Stimulated activated CD4-positive, alpha-beta T cell treated with anti-CD3 and anti-CD28 coated beads, Interleukin-4, amount 100 ng/mL, for 1 hour (primary cell): Measurements from ENCODE around the gene AMHR2.
"Not testable (repeated sequence)": the region's sequence is repeated elsewhere in the genome, so short reads cannot be mapped to it uniquely, and the experiment has no call there.

Source experiments
- DNase-seq: peaks from one replicate; pipeline ENCODE4 v3.0.0-alpha.2; 2020

The AMHR2 gene

DNA sequence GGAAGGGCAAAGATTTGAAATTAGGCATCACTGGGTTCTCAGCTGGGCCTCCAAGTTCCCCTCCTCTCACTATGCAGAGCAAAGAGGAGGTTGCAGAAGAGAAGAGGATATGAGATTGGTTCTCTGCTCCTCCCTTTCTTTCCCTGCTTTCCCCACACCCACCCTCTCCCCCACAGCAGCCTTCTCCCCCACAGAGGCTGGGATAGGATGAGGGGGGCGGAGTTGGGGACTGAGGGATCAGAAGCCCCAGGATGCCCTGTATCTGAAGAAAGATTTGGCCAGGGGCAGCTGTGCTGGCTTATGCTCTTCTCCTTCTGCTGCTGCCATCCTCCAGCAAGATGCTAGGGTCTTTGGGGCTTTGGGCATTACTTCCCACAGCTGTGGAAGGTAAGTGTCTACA, at the start of gene AMHR2:
Gene AMHR2 (plus strand): TSS at position 259 of the 400 bp plus-strand sequence. CDS start 80 bp downstream, at position 339.
- no peak for DNase-seq

DNA sequence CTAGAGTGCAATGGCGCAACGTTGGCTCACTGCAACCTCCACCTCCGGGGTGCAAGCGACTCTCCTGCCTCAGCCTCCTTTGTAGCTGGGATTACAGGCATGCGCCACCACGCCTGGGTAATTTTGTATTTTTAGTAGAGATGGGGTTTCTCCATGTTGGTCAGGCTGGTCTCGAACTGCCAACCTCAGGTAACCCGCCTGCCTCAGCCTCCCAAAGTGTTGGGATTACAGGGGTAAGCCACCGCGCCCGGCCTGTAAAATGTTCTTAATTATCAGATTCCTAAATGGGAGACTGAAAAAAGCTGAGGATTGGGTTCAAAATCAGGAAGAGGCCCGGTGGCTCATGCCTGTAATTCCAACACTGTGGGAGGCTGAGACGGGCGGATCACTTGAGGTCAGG, 49.4 kb upstream of the AMHR2 start:
- DNase-seq = not testable (repeated sequence)

DNA sequence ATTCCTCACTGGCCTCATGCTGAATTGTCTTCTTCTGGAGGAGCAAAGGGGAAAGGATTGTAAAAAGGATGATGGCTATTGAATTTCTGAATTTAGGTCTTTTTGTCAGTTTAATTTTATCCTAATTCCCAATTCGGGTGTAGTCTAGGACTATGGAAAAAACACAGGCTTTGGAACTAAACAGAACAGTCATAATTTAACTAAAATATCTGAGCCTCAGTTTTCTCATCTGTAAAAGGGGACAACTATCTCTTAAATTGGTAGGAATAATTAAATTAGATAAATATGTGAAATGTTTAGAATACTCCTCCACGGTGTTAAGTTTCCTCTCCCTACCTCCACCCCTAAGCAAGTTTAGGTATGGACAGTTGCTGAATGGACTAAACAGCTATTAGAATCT, 46.9 kb upstream of the AMHR2 start:
- no peak for DNase-seq

DNA sequence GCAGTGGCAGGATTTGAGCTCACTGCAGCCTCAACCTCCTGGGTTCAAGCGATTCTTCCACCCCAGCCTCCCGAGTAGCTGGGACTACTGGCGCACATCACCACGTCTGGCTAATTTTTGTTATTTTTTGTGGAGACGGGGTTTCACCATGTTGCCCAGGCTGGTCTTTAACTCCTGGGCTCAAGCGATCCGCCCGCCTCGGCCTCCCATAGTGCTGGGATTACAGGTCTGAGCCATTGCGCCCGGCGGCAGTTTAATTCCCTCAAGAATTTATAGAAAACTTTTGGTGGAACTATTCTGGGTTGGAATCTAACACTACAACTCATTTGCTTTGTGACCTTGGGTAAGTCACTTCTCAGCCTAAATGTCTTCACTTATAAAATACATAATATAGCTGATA, 45.4 kb upstream of the AMHR2 start:
- no peak for DNase-seq

DNA sequence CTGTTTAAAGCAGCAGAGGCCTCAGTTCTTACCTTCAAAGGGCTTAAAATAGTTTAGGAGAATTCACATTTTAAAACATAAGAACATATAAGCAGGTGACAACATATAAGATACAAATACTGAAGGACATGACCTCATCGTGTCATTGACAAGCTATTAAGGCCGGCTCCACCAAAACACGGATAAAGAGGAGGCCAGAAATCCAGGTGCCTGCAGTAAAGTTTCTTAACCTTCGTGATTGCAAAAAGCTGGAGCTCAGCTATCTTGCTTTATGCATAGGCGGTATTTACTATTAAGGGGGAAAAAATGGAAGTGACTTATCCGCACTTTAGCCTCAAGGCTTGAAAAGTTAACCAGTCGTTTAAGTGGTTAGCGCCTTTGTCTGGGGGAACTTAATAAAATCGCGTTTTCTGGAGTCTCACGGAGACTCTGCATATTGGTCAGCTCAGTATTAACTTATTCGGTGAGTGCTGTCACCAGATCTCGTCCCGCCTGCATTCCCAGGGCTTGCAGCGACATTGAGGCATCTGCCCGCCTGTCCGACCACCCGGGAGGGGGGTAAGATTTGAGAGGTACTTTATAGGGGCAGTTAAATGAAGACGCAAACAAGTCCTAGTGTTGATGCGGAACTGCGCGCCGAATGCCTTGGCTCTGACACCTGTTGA, 44.8 kb upstream of the AMHR2 start:
- DNase-seq = no peak

DNA sequence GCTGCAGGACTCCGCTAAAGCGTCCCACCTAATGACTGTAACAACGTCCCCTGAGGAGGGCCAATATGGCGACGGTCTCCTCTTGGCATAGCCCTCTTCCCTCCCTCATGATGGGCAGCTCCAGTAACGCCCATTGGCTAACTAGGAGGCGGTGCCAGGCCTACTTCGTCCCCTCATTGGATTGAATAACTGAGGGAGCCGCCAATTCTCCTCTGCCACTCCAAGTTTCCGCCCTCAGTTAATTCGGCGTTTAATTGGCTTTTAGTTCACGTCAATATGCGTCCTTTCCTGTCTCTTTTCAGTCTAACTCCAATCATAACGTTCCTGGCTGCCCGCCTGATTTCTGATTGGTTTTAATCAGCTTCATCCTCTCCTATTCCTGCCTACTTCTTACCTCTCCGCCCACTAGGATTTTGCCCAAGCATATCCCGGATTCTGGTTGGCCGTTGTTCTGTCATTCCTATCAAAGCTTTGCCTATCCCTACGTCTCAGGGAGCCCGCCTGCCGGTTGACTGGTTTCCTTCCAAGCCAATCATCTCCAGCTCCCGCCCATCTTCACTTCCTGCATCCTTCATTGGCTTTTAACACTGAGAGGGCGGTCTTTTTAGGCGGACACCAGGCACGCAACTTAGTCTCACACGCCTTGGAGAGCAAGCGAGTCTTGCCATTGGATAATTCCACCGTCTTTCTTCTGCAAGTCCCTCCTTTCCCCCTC, 44.1 kb upstream of the AMHR2 start:
- DNase-seq = peak; percentile 84

DNA sequence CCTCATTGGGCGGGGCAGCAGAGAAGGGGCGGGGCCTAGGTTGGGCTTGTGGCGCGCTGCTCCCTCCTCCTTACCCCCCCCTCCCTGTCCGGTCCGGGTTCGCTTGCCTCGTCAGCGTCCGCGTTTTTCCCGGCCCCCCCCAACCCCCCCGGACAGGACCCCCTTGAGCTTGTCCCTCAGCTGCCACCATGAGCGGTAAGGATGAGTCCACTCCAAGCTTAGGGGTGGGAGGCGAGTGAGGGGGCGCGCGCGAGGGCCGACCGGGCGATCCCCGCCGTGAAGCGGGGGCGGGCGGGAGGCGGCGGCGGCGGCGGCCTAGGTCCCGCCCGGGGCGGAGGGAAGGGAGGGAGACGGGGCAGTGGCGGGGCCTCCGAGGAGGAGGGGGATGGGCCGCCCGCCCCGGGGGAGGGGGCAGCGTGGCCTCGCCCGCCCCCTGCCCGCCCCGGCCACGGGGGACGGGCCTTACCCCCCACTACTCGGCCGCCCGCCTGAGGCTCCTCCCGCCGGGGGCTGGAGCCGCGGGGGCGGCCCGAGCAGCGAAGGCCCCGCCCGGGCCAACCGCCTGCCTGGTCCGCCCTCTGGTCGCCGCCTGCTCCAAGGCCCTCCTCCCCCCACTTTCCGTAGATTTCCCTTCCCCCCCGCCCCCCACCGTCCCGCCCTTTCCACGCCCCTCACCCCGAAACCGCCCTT, 43.4 kb upstream of the AMHR2 start, which contains the start of gene SP1:
Gene SP1 (plus strand): TSS at position 73 of the 690 bp plus-strand sequence. CDS start 116 bp downstream, at position 189.
- peak; percentile 97 for DNase-seq

DNA sequence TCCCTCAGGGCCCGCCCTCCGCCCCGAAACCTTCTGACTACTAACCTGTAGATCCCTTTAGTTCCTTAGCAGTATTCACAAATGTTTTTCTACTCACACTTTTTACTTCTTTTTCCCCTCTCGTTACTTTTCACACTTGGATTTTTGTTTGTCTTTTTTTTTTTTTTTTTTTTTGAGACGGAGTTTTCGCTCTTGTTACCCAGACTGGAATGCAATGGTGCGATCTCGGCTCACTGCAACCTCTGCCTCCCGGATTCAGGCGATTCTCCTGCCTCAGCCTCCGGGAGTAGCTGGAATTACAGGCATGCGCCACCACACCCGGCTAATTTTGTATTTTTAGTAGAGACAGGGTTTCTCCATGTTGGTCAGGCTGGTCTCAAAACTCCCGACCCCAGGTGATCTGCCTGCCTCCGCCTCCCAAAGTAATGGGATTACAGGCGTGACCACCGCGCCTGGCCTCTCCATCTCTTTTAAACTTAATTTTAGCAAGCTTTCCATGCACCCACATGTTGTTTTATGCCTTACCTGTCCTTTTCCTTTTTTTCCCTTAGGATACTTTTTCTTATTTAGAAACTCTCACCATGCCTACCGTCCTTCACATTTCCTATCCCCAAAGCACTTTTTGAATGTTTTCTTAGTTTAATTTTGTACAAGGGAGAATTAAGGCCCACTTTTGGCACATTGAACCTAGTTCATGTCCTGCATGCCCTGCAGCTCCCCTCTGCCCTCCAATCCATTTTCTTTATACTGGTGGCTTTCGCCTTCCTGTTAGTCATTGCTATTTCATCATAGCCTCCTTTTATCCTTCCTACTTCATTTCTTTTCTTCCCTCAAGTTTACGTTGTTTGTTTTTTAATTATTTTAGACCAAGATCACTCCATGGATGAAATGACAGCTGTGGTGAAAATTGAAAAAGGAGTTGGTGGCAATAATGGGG, 42.6 kb upstream of the AMHR2 start:
- DNase-seq = no peak

DNA sequence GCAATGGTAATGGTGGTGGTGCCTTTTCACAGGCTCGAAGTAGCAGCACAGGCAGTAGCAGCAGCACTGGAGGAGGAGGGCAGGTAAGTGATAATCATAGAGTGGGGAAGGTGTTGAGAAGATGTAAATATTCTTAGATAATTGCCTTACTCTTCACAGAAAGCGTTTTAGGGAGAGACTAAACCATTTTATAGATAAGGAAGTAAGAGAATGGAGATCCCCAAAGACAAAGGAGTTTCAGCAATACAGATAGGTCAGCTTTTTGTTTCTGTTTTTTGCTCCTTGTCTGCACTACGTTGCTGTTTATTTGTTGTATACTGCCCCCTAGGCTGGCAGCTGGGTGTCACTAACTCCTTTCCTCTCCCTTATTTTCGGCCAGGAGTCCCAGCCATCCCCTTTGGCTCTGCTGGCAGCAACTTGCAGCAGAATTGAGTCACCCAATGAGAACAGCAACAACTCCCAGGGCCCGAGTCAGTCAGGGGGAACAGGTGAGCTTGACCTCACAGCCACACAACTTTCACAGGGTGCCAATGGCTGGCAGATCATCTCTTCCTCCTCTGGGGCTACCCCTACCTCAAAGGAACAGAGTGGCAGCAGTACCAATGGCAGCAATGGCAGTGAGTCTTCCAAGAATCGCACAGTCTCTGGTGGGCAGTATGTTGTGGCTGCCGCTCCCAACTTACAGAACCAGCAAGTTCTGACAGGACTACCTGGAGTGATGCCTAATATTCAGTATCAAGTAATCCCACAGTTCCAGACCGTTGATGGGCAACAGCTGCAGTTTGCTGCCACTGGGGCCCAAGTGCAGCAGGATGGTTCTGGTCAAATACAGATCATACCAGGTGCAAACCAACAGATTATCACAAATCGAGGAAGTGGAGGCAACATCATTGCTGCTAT, 41.7 kb upstream of the AMHR2 start:
- peak; percentile 22 for DNase-seq

DNA sequence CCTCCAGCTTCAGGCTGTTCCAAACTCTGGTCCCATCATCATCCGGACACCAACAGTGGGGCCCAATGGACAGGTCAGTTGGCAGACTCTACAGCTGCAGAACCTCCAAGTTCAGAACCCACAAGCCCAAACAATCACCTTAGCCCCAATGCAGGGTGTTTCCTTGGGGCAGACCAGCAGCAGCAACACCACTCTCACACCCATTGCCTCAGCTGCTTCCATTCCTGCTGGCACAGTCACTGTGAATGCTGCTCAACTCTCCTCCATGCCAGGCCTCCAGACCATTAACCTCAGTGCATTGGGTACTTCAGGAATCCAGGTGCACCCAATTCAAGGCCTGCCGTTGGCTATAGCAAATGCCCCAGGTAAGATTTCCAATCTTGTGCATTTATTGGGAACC, 40.4 kb upstream of the AMHR2 start:
- DNase-seq = no peak

DNA sequence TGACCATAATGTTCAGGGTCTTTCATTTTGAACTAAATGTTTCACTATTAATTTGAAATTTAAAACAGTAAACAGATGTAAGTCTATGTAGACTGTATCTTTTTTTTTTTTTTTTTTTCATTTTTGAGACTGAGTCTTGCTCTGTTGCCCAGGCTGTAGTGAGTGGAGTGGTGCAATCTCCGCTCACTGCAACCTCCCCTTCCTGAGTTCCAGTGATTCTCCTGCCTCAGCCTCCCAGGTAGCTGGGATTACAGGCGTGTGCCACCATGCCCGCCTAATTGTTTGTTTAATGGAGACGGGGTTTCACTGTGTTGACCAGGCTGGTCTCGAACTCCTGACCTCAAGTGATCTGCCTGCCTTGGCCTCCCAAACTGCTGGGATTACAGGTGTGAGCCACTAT, 37.3 kb upstream of the AMHR2 start:
- not testable (repeated sequence) for DNase-seq

DNA sequence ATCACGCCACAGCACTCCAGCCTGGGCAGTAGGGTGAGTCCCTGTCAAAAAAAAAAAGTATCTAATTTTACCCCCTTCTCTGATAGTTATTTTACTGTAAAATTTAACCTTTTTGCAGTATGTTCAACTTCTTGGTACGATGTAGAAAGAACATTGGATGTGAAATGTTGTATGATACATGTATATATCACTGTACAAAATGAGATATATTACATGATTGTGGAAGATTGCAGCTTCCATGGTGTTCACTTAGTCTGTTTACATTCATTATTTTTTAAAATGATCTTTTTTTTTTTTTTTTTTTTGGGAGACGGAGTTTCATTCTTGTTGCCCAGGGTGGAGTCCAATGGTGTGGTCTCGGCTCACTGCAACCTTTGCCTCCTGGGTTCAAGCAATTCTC, 34.7 kb upstream of the AMHR2 start:
- DNase-seq = no peak

DNA sequence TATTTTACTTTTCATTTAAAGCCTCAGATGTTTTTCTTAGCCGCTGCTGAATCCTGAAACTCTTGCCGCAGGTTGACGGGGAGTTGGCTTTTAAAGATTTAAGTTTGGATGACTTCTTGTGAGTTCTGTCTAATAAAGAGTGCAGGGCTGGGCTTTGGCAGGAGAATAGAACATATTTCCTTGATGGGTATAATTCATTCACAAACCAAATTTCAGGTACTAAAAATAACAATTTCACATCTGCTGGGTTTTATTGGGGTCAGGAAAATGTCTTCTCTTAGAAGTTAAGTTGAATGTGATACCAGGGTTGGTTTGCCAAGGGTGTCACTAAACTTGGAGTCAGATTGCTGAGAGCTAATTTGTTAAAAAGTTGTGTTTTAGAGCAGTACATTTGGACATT, 34.0 kb upstream of the AMHR2 start:
- DNase-seq = no peak

DNA sequence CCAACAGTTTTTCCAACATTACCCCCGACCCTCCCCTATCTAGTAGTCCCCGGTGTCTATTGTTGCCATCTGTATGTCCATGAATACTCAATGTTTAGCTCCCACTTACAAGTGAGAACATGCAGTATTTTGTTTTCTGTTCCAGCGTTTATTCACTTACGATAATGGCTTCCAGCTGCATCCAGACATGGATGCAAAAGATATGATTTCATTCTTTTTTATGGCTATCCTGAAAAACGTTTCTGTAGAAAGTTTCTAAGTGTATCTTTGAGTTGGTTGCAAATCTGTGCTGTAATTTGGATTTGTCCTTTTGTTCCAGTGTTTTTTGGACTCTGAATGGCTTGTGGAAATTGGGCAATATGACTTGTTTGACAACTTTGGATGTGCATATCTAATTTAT, 31.9 kb upstream of the AMHR2 start:
- no peak for DNase-seq

DNA sequence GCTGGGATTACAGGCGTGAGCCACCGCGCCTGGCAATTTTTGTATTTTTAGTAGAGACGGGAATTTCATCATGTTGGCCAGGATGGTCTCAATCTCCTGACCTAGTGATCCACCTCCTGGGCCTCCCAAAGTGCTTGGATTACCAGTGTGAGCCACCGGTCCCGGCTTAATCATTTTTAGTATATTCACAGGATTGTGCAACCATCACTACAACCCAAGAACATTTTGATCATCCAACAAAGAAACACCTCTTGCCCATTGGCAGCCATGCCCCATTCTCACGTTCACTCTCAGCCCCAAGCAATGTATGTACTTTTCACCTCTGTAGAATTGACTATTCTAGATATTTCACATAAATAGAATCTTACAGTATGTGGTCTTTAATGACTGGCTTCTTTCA, 23.8 kb upstream of the AMHR2 start:
- DNase-seq = no peak

DNA sequence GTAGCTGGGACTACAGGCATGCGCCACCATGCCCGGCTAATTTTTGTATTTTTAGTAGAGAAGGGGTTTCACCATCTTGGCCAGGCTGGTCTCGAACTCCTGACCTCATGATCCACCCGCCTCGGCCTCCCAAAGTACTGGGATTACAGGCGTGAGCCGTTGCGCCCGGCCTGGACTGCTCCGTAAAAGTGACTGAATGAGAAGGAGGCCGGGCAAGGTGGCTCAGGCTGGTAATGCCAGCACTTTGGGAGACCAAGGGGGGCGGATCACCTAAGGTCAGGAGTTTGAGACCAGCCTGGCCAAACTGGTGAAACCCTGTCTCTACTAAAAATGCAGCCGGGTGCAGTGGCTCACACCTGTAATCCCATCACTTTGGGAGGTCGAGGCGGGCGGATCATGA, 21.3 kb upstream of the AMHR2 start:
- DNase-seq = not testable (repeated sequence)

DNA sequence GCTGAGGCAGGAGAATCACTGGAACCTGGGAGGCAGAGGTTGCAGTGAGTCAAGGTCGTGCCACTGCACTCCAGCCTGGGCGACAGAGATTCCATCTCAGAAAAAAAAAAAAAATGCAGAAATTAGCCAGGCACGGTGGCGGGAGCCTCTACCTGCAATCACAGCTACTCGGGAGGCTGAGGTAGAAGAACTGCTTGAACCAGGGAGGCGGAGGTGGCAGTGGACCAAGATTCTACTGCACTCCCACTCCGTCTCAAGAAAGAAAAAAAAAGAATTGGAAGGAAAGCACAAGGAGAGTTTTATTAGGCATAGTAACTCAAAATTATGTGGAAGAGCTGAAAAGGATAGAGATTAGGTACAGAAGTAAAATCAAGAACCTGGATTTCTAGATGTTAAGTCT, 20.8 kb upstream of the AMHR2 start:
- DNase-seq = no peak

DNA sequence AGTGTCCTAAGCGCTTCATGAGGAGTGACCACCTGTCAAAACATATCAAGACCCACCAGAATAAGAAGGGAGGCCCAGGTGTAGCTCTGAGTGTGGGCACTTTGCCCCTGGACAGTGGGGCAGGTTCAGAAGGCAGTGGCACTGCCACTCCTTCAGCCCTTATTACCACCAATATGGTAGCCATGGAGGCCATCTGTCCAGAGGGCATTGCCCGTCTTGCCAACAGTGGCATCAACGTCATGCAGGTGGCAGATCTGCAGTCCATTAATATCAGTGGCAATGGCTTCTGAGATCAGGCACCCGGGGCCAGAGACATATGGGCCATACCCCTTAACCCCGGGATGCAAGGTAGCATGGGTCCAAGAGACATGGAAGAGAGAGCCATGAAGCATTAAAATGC, 12.7 kb upstream of the AMHR2 start:
- no peak for DNase-seq

DNA sequence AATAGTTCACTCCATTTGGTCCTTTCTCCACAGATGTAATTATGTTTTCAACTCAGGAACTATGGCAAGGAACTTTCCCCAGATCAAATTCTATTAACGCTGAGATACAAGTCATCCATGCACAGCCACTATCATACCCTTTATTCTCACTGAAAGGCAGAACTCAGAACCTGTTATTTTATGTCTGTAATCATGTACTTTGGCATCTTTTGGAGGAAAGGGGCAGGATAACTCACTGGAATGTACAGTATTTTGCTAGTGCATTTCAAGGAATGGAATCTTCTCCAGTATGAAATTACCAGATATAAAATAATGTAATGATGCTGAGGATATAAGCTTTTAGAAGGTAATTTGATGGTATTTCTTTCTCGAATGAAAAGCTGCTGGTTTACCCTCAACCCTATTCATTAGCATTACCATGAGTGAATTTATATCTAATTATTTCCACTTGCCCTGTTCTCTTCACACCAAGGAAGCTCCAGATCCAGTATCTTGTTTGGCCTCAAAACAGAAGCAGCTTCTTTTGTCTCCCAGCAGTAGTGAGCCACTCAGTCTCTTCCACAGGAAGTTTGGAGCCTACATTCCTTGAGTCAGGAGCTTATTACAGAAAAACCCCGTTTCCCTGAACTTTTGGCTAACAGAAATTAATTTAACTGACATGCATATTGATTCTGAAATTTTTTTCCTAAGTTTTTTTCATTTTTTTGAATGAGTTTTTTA, 10.0 kb upstream of the AMHR2 start:
- DNase-seq = no peak

DNA sequence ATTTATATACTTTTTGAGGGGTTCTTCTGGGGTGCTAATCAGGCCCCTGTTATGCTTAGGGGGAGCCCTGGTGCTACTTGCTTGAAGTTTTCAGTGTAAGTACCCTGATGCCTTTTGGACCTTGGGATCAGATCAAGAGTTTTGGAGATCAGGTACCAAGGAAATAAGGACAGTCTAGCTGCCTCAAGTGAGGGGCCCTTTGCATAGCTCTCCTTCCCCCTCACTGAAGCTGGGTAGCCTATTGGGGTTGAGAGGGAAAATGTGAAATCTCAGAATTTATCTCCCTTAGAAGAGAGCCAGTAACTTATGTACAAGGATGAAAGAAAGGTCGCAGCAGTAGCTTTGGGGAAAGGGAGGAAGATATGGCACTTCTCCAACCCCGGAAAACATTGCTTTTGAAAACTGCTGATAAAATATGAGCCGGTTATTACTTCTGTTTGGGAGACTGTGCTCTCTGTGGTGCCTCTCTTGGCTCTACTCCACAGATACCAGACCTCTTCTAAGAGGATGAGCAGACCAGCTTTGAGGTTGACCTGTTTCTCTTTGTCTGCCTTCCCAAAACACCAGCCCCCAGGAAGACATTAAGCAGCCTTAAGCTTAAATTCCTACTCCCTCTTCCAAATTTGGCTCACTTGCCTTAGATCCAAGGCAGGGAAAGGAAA, 8.8 kb upstream of the AMHR2 start:
- no peak for DNase-seq
